T-cell (primary cell): Measurements from ENCODE around the gene ZDHHC13. TPM values are rescaled to one million over a fixed set of nuclear protein-coding genes. Genes with fewer than 3 reads are reported as not detected.

ENCODE experiments used
- ATAC-seq, 4 experiments: fragments of 200-7000 bp in 3 of 4; fragments of 150-1000 bp in 1 of 4; cut with Tn5 transposase; replicated peaks in 1 of 4; 1 replicate in 3 of 4; 2 replicates in 1 of 4; pipeline ENCODE4 v1.10.0; 2021; ENCODE audit warnings: moderate library complexity in 3 of 4, mild to moderate bottlenecking in 2 of 4, moderate number of reproducible peaks in 1 of 4
- CTCF ChIA-PET, 2 donors: fragments of 300-600 bp; sonication (Branson Sonifier 250); formaldehyde crosslinking; loops; one replicate each; lab custom pipeline; 2022; ENCODE audit warnings: antibody characterized with exemption in 2 of 2; lab: Charles Lee
- POLR2A ChIA-PET, 2 donors: fragments of 300-600 bp; sonication (Branson Sonifier 250); formaldehyde crosslinking; loops; one replicate each; lab custom pipeline; 2022; ENCODE audit warnings: antibody characterized with exemption in 2 of 2; lab: Charles Lee
- DNase-seq, 35 experiments: peaks; one replicate each; pipeline versions ENCODE4 v3.0.0 to v3.0.0-alpha.2; 2013 to 2023
- H3K27ac ChIP-seq: one replicate; pipeline ENCODE4 v1.5.1; 2013; ENCODE audit warnings: low read length
- H3K27me3 ChIP-seq, 2 experiments: replicated peaks in 1 of 2; 1 replicate in 1 of 2; 2 replicates in 1 of 2; pipeline versions ENCODE4 v1.6.1 to v1.7.0; 2013; ENCODE audit warnings: low read length in 1 of 2, mixed read lengths in 1 of 2; ENCODE audit not compliant: control insufficient read depth in 2 of 2, insufficient read depth in 2 of 2; ENCODE audit errors: extremely low read depth in 1 of 2
- H3K36me3 ChIP-seq, 2 donors: 1 replicate in 1 of 2; 2 replicates in 1 of 2; pipeline versions ENCODE4 v1.6.1 to v1.7.0; 2013; ENCODE audit warnings: low read length in 1 of 2; ENCODE audit not compliant: control insufficient read depth in 2 of 2, insufficient read depth in 1 of 2; ENCODE audit errors: extremely low read depth in 1 of 2
- H3K4me1 ChIP-seq, 2 experiments: 1 replicate in 1 of 2; 2 replicates in 1 of 2; pipeline versions ENCODE4 v1.6.1 to v1.7.0; 2013; ENCODE audit warnings: low read length in 2 of 2, mixed read lengths in 1 of 2; ENCODE audit not compliant: insufficient read depth in 2 of 2, control insufficient read depth in 1 of 2; ENCODE audit errors: extremely low read depth in 1 of 2
- H3K4me3 ChIP-seq, 2 donors: 1 replicate in 1 of 2; 2 replicates in 1 of 2; pipeline versions ENCODE4 v1.5.1 to v1.7.0; 2013; ENCODE audit warnings: mild to moderate bottlenecking in 2 of 2, low read length in 1 of 2, moderate library complexity in 1 of 2; ENCODE audit not compliant: control insufficient read depth in 1 of 2; ENCODE audit errors: extremely low read depth in 1 of 2
- H3K9me3 ChIP-seq: 2 replicates; pipeline ENCODE4 v1.7.0; 2013
- H3K27ac Mint-ChIP-seq, 2 donors: one replicate each; pipeline ENCODE4 v1.8.0; 2020 to 2021; ENCODE audit warnings: mild to moderate bottlenecking in 2 of 2, mixed read lengths in 2 of 2
- H3K27me3 Mint-ChIP-seq, 2 donors: one replicate each; pipeline ENCODE4 v1.8.0; 2021 to 2022; ENCODE audit warnings: mixed read lengths in 2 of 2
- H3K36me3 Mint-ChIP-seq: one replicate; pipeline ENCODE4 v1.8.0; 2021; ENCODE audit warnings: mixed read lengths
- H3K4me1 Mint-ChIP-seq, 3 donors: one replicate each; pipeline ENCODE4 v1.8.0; 2020 to 2022; ENCODE audit warnings: mixed read lengths in 3 of 3, mild to moderate bottlenecking in 1 of 3
- H3K4me3 Mint-ChIP-seq, 3 donors: one replicate each; pipeline ENCODE4 v1.8.0; 2020 to 2022; ENCODE audit warnings: mild to moderate bottlenecking in 3 of 3, mixed read lengths in 3 of 3, moderate library complexity in 3 of 3
- H3K9me3 Mint-ChIP-seq, 3 donors: one replicate each; pipeline ENCODE4 v1.8.0; 2020 to 2022; ENCODE audit warnings: mixed read lengths in 3 of 3
- WGBS: methylation state at CpG from one replicate; pipeline ENCODE4 v1.1.5; 2013; ENCODE audit warnings: missing lambda C conversion rate; ENCODE audit not compliant: insufficient coverage; 5-methylcytosine and 5-hydroxymethylcytosine counted together
- total RNA-seq, 35 experiments: library from RNA in 6 of 35; stranded (reverse) in 6 of 35; fragments of 120-200 nt in 1 of 35; gene quantifications; one replicate each; pipeline versions ENCODE4 v1.2.1 to v1.2.4 and lab custom pipeline; 2013 to 2026

ZDHHC13 gene
- total RNA-seq, 5 donors from 2014 or later (not counting 1 experiment from before 2014, with no cell fraction given): 10.2 to 16.3 (median 13.4) TPM

GRCh38 chr11:19164230-19164855 is 47.4 kb downstream of the ZDHHC13 start:
- no peak for DNase-seq
- POLR2A ChIA-PET: no interaction called here
- Mint-ChIP-seq H3K4me1 (peaks cover 0 to 6% (median 0%) of the 10 kb centered on the region in 3 donors), H3K9me3 (no peaks in the 10 kb centered on the region), H3K4me3 (no peak overlapping the region), H3K27me3 (no peaks in the 10 kb centered on the region), H3K27ac (no peak overlapping the region), H3K36me3 (peaks cover 85% of the 10 kb centered on the region)
- Histone ChIP-seq H3K9me3 (no peaks in the 10 kb centered on the region), H3K27ac (no peak overlapping the region), H3K36me3 (peaks cover 4 to 42% of the 10 kb centered on the region in 2 donors), H3K4me3 (no peak overlapping the region), H3K27me3 (no peaks in the 10 kb centered on the region), H3K4me1 (no peaks in the 10 kb centered on the region)
- WGBS: no CpG with 5 or more reads among the region's 4 CpGs
- ATAC-seq: no peak
- CTCF ChIA-PET: no interaction called here

GRCh38 chr11:19164881-19165280 is 47.9 kb downstream of the ZDHHC13 start:
- H3K36me3 ChIP-seq: peaks cover 4 to 36% of the 10 kb centered on the region in 2 donors
- CTCF ChIA-PET: no interaction called here

GRCh38 chr11:19168090-19168489 is 51.1 kb downstream of the ZDHHC13 start:
- no peaks in the 10 kb centered on the region for H3K27me3 ChIP-seq
- H3K27ac ChIP-seq: no peak overlapping the region
- H3K4me3 ChIP-seq: no peak overlapping the region
- ChIA-PET POLR2A (no interaction called here), CTCF (interaction anchor here in 1 of 2 donors (0.9 kb wide), 1 partner anchor 92 kb away, joined by 4 read pairs; no protein-coding TSS in a partner anchor)
- no peak for ATAC-seq
- Mint-ChIP-seq H3K27ac (no peak overlapping the region), H3K4me3 (no peak overlapping the region), H3K9me3 (no peaks in the 10 kb centered on the region), H3K27me3 (no peaks in the 10 kb centered on the region), H3K4me1 (no peaks in the 10 kb centered on the region), H3K36me3 (peaks cover 83% of the 10 kb centered on the region)
- peaks cover 4 to 56% of the 10 kb centered on the region in 2 donors for H3K36me3 ChIP-seq
- H3K4me1 ChIP-seq: no peaks in the 10 kb centered on the region
- WGBS: 100% methylated on average over 1 of the region's 2 CpGs
- DNase-seq: no peak
- no peaks in the 10 kb centered on the region for H3K9me3 ChIP-seq

More at GRCh38 chr11:19164881-19165280, 47.9 kb downstream of the ZDHHC13 start:
- Mint-ChIP-seq H3K27ac (no peak overlapping the region), H3K36me3 (peaks cover 85% of the 10 kb centered on the region), H3K4me3 (no peak overlapping the region), H3K27me3 (no peaks in the 10 kb centered on the region), H3K9me3 (no peaks in the 10 kb centered on the region), H3K4me1 (peaks cover 0 to 6% (median 0%) of the 10 kb centered on the region in 3 donors)
- H3K9me3 ChIP-seq: no peaks in the 10 kb centered on the region
- no peak overlapping the region for H3K4me3 ChIP-seq
- no CpG with 5 or more reads among the region's 2 CpGs for WGBS
- no peak for ATAC-seq
- H3K4me1 ChIP-seq: no peaks in the 10 kb centered on the region
- no peaks in the 10 kb centered on the region for H3K27me3 ChIP-seq
- POLR2A ChIA-PET: no interaction called here
- DNase-seq: no peak
- no peak overlapping the region for H3K27ac ChIP-seq

- CTCF ChIA-PET: no interaction called here
- no peak for ATAC-seq
- no peaks in the 10 kb centered on the region for H3K4me1 Mint-ChIP-seq
- DNase-seq: no peak
- H3K27ac Mint-ChIP-seq: no peak overlapping the region
- no peak overlapping the region for H3K27ac ChIP-seq
- peaks cover 70% of the 10 kb centered on the region for H3K36me3 Mint-ChIP-seq
- POLR2A ChIA-PET: no interaction called here
- WGBS: 96% methylated on average over 7 of the region's 9 CpGs
- no peaks in the 10 kb centered on the region for H3K9me3 Mint-ChIP-seq
- no peaks in the 10 kb centered on the region for H3K9me3 ChIP-seq
- H3K4me1 ChIP-seq: no peaks in the 10 kb centered on the region
- no peak overlapping the region for H3K4me3 ChIP-seq
- no peaks in the 10 kb centered on the region for H3K27me3 Mint-ChIP-seq
- H3K4me3 Mint-ChIP-seq: no peak overlapping the region
- no peaks in the 10 kb centered on the region for H3K27me3 ChIP-seq
- peaks cover 4 to 47% of the 10 kb centered on the region in 2 donors for H3K36me3 ChIP-seq
These were observed 56.2 kb downstream of the ZDHHC13 start for GRCh38 chr11:19173004-19173689.

- H3K36me3 Mint-ChIP-seq: peaks cover 61% of the 10 kb centered on the region
- 97% methylated on average over 3 of the region's 7 CpGs for WGBS
- ChIA-PET POLR2A (no interaction called here), CTCF (interaction anchor here in 1 of 2 donors (1.1 kb wide), 1 partner anchor 98 kb away, joined by 3 read pairs; no protein-coding TSS in a partner anchor)
- H3K9me3 ChIP-seq: no peaks in the 10 kb centered on the region
- no peaks in the 10 kb centered on the region for H3K27me3 Mint-ChIP-seq
- no peak overlapping the region for H3K4me3 Mint-ChIP-seq
- H3K27ac Mint-ChIP-seq: no peak overlapping the region
- ATAC-seq: no peak
- peaks cover 4 to 44% of the 10 kb centered on the region in 2 donors for H3K36me3 ChIP-seq
- no peaks in the 10 kb centered on the region for H3K27me3 ChIP-seq
- H3K9me3 Mint-ChIP-seq: no peaks in the 10 kb centered on the region
- no peaks in the 10 kb centered on the region for H3K4me1 ChIP-seq
- no peak overlapping the region for H3K27ac ChIP-seq
- DNase-seq: no peak
- no peaks in the 10 kb centered on the region for H3K4me1 Mint-ChIP-seq
- H3K4me3 ChIP-seq: no peak overlapping the region
These were observed 57.1 kb downstream of the ZDHHC13 start for GRCh38 chr11:19173964-19174638.

- no peaks in the 10 kb centered on the region for H3K27me3 ChIP-seq
- H3K27me3 Mint-ChIP-seq: no peaks in the 10 kb centered on the region
- no peaks in the 10 kb centered on the region for H3K4me1 Mint-ChIP-seq
- no peaks in the 10 kb centered on the region for H3K9me3 Mint-ChIP-seq
- WGBS: no CpG with 5 or more reads among the region's 2 CpGs
- ChIA-PET CTCF (no interaction called here), POLR2A (no interaction called here)
- H3K4me3 ChIP-seq: no peak overlapping the region
- peaks cover 4 to 35% of the 10 kb centered on the region in 2 donors for H3K36me3 ChIP-seq
- H3K27ac Mint-ChIP-seq: no peak overlapping the region
- peaks cover 46% of the 10 kb centered on the region for H3K36me3 Mint-ChIP-seq
- ATAC-seq (no peak), DNase-seq (no peak)
- no peak overlapping the region for H3K27ac ChIP-seq
- H3K4me3 Mint-ChIP-seq: no peak overlapping the region
- H3K9me3 ChIP-seq: no peaks in the 10 kb centered on the region
- H3K4me1 ChIP-seq: no peaks in the 10 kb centered on the region
These were observed 59.7 kb downstream of the ZDHHC13 start for GRCh38 chr11:19176629-19177186.
